ENCODE data around the gene NFYA. TPM values are rescaled to one million over a fixed set of nuclear protein-coding genes. Genes with fewer than 3 reads are reported as not detected.
A peak's percentile ranks its signal among the peaks of the same experiment; 100 is the strongest.

NFYA gene
- polyA plus RNA-seq, 4 donors: 44.9 to 53.8 (median 50.0) TPM

DNA sequence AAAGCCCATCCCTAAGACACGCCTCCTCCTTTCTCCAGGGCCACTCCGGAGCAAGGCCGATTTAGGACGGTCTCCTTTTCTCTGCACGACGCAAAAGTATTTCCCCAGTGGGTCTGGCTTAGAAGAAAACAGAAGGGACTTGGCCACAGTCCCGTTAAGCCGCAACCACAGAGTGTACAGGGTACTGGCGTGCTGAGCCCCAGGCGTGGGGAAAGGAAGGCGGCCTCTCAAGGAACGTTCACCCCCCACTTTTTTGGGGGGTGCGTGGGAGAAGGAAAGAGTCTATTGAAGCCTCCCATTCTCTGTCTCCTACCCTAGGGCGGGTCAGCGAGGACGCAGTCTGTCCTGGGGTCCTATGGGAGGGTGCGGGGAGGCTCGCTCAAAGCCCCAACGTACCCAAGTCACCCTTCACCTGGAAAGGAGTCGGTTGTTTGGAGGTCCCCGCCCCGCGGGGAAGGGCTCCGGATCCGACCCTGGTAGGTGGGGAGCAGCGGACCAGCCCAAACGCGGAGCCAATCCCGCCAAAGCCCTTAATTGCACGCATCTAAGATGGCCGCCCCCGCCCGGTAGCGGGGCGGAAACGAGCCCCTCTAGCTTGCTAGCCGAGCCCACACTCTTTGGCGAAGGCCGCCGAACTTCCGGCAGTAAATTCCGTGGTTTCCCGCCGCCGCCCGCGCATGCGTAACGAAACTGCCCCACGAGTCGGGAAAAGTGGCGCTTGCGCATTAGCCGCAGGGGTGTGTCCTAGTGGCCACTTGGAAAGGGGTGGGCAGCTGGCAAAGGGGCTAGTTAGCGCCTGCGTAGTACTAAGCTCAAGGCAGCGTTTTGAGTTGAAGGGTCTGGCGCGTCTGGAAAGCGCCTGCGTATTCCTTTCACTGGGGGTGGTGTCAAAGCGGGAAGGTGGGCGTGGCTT, 595 bp upstream of the NFYA start, which contains the start of gene OARD1:
TSS of gene OARD1 (minus strand) at position 434 of the 913 bp plus-strand sequence. CDS start 722 bp downstream, outside the sequence.
- DNase-seq (ENCODE audit: low read depth in 4 of 4, low spot score in 3 of 4): peak; percentile 99 to 100 (median 99)

DNA sequence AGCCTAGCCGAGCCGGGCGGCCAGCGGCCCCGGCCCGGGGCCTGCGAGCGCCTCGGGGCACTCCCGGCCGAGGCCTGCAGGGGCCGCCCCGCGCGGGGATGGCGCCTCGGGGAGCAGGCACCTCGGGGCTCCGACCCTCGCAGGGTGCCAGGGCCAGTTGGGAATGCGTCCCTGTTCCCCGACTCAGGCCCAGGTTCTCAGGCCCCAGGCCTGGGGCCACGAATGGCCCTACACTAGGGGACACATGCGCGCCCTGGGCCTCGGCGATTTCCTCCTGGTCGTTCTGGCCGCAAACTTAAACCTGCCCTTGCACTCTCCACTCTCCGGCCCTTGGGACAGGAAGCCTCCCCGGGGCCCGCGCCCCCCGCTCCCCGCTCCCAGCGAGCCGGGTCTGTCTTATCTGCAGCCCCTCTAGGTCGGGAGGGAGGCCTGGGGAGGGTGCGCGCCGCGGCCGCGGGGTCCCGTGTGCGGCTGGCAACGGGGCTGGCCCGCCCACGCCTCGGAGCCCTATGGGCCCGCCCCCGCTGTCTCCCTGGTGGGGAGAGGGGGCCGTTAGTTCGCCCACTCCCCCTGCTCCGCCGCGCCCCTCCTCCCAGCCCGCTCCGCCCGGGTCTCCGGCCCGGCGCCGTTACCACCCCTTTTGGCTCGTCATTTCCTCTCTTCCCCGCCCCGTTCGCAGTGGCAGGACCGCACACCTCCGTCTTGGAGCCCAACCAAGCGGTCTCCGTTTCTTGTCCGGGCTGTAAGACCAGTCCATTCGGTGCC, 611 bp downstream of the NFYA start:
- peak; percentile 73 to 79 (median 78) for DNase-seq (ENCODE audit: low read depth in 4 of 4, low spot score in 3 of 4)

DNA sequence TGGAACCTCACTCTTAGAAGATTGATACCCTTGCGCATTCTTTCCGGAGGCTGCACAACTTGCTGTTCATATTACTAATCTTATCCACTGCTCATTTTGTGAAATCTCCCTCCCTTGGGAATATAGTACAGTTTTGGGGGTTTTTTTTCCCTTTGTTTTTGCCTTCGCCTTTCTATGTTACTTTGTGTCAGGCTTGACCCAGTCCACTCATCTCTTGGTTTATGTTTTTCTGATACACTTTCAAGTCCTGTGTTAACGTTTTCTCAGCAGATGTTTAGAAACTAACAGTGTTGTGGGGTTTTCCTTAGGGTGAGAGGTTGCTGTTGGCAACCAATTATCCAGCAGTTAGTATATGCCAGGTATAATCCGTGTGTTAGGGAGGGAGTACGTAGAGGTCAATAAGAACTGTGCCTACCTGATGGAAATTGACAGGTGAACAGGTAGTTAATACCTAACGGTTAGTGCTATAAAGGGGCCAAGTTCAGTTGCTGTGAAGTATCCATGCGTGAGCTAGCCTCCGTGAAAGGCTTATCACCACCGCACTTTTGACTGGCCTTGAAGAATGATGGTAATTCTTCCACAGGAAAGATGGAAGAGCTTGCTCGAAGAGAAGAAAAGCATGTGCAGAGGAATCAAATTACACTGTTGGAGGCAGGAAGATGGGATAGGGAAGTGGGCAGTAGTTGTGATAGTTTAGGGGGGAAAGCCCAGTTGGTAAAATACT, 1.4 kb downstream of the NFYA start:
- DNase-seq (ENCODE audit: low read depth in 4 of 4, low spot score in 3 of 4): no peak

GRCh38 chr6:41074692-41075436, 2.1 kb downstream of the NFYA start:
- DNase-seq (ENCODE audit: low read depth in 4 of 4, low spot score in 3 of 4): no peak

DNA sequence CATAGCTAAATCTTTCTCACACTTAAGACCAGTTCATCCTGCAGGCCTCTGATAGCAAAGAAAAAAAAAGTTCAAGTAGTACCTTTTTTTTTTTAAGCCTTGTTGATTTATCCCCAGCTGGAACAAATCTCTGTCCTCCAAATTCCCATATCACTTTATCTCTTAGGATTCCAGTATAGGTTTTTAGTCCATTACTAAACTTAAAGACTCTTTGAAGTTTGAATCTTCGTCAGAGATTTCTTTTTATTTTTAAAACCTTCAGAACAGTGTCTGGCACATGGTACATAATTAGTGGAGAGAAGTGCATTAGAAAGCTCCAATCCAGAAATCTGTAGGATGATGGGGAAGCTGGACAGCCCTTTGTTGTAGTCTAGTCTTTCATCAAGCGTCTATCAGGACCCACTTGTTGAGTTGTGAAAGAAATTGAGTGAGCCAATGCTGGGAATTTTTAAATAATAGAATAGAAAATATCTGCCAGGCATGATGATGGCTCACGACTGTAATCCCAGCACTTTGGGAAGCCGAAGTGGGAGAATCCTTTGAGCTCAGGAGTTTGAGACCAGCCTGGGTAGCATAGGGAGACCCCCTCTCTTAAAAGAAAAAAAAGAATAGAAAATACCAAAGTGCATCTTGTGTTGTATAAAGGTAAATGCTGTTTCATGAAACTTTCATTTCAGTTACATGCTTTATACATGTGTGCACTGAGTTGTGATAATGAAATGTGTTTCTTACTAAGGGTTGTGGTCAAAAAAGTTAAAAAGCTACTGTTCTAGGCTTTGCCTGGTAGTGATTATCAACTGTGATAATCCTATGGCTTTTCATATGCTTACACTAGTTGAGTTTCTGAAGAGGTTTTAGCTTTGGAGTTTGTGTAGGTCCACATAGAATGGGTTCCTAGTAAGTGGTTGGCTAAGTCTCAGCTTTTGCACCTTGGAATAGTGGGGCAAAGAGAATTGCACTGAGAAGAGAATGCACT, 3.2 kb downstream of the NFYA start:
- no peak for DNase-seq (ENCODE audit: low read depth in 4 of 4, low spot score in 3 of 4)

- DNase-seq (ENCODE audit: low read depth in 4 of 4, low spot score in 3 of 4): no peak
These were observed 4.8 kb downstream of the NFYA start for GRCh38 chr6:41077536-41077935.

DNA sequence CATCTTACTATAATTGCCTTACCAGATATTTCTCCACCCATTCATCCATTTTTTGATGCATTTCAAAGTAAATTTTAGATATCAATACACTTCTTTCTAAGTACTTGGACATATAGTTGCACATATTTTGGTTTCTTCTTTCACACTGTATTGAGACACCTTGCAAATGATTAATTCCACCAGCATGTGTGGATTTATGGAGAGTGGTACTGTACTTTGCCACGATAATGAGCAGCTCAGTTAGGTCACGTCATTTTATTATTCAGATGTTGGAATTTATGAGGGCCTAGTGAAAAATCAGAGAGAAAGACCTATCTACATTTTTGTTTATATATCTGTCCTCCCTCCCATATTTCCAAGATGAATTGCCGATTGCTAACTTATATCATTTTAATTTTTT, 5.3 kb downstream of the NFYA start:
- no peak for DNase-seq (ENCODE audit: low read depth in 4 of 4, low spot score in 3 of 4)

DNA sequence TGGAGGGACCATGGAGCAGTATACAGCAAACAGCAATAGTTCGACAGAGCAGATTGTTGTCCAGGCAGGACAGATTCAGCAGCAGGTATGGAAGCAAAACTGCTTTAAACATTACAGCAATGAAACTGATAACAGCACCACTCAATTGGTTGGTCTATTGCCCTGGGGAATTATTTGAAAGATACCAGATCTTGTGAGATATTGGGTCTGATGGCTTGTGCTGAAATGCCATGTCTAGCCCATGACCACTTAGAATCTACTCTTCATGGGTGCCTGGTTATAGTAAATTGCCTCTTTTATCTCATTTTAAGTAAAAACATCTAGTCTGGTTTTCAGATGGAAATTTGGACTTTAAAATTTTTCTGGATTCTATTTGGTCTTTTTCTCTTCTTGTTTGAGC, 6.3 kb downstream of the NFYA start:
- no peak for DNase-seq (ENCODE audit: low read depth in 4 of 4, low spot score in 3 of 4)

GRCh38 chr6:41080621-41081020, 7.8 kb downstream of the NFYA start:
- no peak for DNase-seq (ENCODE audit: low read depth in 4 of 4, low spot score in 3 of 4)

DNA sequence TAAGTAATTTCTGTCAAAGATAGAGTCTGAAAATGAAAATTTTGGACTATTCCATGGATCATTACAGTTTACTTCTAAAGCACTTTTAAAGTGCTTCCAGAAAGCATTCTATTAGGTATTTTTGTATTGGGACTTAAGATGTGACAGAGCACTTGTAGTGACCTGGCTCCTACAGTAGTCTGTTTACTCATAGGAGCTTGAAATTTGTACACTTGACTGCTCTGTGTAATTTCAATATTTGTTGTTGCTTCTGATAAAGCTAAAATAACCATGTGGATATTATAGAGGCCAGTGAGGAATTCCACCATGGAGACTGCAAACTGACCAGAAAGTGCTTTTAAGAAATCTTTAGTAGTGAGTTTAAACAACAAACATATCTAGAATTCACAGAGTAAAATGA, 10.3 kb downstream of the NFYA start:
- DNase-seq (ENCODE audit: low read depth in 4 of 4, low spot score in 3 of 4): no peak

GRCh38 chr6:41085182-41085581, 12.4 kb downstream of the NFYA start:
- no peak for DNase-seq (ENCODE audit: low read depth in 4 of 4, low spot score in 3 of 4)

DNA sequence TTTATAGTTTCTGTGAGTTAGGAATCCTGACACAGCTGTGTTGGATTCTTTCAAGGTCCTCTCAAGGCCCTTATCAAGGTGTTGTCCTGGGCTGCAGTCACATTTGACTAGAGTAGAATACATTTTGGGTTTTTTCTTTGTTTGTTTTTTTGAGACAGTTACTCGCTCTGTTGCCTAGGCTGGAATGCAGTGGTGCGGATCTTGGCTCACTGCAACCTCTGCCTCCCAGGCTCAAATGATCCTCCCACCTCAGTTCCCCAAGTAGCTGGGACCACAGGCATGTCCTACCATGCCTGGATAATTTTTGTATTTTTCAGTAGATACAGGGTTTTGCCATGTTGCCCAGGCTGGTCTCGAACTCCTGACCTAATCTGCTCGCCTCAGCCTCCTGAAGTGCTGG, 15.7 kb downstream of the NFYA start:
- no peak for DNase-seq (ENCODE audit: low read depth in 4 of 4, low spot score in 3 of 4)

- no peak for DNase-seq (ENCODE audit: low read depth in 4 of 4, low spot score in 3 of 4)
These were observed 18.3 kb downstream of the NFYA start for GRCh38 chr6:41090841-41091761.

DNA sequence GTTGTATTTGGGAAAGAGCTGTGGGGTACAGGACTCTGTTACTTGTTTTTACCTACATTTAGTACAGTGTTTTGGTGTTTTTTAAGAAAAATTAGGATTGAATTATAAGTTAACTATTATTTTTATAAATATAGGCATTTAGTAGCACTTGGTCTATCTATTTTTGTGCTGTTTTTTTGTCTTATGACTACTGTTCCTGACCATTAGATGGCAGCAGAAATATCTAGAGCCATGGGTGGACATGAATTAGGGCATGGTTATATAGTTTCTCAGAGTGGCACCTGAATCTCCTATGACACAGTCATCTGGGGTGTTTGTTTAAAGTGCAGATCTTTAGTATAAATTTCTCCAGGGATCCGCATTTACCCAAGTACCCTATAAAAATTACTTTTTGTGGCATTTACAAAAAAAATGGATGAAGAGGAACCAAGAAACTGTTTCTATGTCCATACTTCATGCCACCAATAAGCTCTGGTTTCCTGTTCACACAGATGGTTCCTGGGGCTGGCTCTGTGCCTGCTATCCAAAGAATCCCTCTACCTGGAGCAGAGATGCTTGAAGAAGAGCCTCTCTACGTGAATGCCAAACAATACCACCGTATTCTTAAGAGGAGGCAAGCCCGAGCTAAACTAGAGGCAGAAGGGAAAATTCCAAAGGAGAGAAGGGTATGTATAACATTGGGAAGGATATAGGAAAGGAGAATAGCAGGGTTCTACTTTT, 19.8 kb downstream of the NFYA start:
- no peak for DNase-seq (ENCODE audit: low read depth in 4 of 4, low spot score in 3 of 4)

DNA sequence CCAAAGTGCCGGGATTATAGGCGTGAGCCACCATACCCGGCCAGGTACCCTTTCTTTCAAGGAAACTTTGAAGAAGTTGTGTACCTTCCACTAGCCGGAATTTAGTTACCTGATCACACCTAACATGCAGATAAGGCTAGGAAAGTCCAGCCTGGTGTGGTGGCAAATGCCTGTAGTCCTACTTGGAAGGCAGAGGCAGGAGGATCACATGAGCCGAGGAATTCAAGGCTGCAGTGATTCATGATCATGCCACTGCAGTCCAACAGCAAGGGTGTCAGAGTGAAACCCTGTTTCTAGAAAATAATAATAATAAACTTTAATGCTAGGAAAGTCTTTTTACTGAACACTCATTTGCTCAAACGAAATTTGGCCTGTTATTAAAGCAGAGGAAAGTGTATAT, 21.0 kb downstream of the NFYA start:
- DNase-seq (ENCODE audit: low read depth in 4 of 4, low spot score in 3 of 4): no peak

DNA sequence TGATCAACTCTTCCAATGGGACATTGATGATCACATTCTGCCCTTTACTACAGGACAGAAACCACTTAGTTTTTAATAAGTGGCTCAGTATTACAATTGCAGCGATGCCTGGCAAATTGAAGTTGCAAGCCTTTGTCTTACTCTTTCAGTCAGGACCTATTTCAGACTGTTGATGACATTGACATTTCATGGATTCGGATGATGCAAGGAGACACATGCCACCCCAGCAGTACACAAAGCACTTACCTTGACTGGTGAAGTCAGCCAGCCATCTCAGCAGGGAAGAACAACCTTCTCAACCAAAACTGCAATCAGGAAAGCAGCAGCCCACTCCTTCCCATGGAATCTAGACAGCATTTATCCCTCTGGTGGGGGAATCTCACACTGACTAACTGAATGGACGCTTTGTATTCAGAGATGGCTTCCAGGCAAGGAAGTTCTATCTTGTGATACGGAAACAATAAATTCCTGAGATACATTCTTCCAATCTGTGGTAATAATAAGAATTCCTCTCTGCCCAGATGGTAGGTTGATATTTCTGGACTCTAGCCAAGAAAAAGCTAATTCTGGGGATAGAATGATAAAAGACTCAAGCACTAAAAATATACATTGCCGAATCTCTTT, 24.8 kb downstream of the NFYA start:
- DNase-seq (ENCODE audit: low read depth in 4 of 4, low spot score in 3 of 4): no peak

GRCh38 chr6:41098366-41098765, 25.6 kb downstream of the NFYA start:
- DNase-seq (ENCODE audit: low read depth in 4 of 4, low spot score in 3 of 4): no peak
